NCI-H69 (cell line): ENCODE measurements around the gene BCOR.
A peak's percentile ranks its signal among the peaks of the same experiment; 100 is the strongest.

ENCODE experiments used
- DNase-seq: peaks from one replicate; lab custom pipeline; 2025; lab: John Stamatoyannopoulos, UW

The BCOR gene

GRCh38 chrX:40097504-40098263 is at the start of gene BCOR:
BCOR (minus strand) TSS chrX:40097958; CDS start chrX:40077929, 20,029 bp downstream.
- DNase-seq: peak; percentile 91

- DNase-seq: no peak
Measured at GRCh38 chrX:40147126-40147952, 49.6 kb upstream of the BCOR start.

DNA sequence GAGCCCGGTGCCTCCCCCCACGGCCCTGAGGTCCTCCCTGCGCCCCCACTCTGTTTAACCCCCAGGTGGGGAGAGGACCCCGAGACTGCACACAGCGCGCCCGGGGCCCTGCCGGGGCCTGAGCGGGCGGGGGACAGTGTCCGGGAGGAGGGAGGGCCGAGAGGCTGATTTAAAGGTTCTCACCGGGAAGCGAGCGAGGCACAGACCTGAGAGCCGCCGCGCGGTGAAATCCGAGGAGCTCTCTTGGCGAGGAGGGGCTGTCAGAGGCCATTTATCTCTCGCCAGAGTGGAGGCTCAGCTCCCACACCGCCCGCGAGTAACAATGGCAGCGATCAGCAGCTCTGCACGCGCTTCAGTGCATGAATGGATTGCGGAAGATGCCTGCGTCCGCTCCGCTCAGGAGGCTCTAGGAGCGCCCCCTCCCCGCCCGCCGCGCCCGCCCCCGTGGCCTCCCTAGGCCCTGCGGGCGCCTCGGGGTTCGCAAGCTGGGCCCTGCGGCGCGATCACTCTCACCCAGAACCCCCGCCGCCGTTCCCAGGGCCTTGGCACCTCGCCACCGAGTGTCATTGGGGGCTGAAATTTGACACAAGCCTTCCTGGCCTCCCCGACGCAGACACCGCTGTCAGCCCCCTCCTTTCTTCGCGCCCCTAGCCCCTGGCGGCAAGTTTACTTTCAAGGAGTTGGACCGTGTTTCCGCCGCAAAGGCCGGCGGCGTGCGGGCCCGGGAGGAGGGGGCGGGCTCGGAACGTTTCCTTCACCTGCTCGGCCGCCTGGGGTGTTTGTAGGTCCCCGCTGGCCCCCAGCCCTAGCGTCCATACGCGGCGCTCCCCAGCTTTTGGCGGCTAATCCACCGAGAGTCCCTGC is 48.7 kb upstream of the BCOR start:
- peak; percentile 75 for DNase-seq

- DNase-seq: peak; percentile 48
Measured at GRCh38 chrX:40145923-40146261, 48.1 kb upstream of the BCOR start.

GRCh38 chrX:40145001-40145922 is 47.5 kb upstream of the BCOR start:
- DNase-seq: peak; percentile 72

DNA sequence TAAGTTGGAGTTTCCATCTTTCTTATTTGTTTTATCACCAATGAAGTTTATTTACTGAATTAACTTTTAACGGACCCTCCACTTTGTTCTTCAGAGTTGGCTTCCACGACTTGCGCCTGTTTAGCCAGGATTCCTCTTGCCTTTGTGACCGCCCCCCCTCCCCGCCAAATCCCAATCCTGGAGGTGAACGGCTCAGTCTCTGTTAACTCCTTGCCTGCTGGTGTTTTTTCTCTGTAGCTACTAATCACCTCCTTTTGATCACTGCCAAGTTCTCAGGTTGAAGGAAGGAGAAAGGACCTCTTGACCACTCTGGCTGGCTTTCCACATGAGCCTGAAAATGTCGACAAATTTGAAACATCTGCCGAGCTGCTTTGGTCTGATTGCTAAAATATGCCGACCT is 46.8 kb upstream of the BCOR start:
- DNase-seq: no peak

DNA sequence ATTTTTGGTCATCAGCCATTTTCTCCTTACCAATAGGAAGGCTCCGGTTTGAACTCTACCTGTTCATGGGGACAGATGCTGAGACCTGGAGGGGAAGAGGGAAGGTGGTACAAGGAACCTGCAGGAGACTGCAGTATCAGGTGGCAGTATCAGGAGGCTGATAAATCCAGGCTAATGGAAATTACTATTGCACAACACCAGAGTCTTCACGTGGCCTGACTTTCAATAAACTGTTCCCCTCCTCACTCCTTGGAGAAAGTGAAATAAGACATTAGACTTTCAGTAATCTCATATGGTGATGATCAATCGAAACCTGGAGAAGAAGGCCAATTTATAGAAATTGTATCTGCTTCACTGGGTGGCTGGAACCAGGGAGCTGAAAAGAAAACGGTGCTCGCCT is 46.2 kb upstream of the BCOR start:
- no peak for DNase-seq

GRCh38 chrX:40143001-40143400 is 45.2 kb upstream of the BCOR start:
- no peak for DNase-seq

DNA sequence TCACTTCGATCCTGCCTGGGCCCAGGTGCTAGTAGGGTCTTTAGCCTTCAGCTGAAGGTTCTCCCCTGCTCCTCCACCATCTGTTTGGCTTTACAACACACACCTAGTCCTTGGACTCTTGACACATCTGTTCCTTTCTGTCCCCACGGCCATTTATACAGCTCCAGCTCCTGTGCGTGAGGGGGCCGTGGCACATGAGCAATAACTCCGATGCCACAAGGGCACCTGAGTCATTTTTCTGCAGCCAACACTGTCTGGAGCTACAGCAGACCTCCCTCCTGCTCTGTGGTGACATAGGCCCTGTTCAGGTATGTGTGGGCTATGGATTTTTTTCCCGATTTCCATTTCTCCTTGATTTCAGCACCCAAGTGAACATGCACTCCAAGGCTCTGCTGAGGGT is 44.7 kb upstream of the BCOR start:
- DNase-seq: no peak

- DNase-seq: no peak
Measured at GRCh38 chrX:40140706-40141499, 43.1 kb upstream of the BCOR start.

- DNase-seq: no peak
Measured at GRCh38 chrX:40132751-40133150, 35.0 kb upstream of the BCOR start.

DNA sequence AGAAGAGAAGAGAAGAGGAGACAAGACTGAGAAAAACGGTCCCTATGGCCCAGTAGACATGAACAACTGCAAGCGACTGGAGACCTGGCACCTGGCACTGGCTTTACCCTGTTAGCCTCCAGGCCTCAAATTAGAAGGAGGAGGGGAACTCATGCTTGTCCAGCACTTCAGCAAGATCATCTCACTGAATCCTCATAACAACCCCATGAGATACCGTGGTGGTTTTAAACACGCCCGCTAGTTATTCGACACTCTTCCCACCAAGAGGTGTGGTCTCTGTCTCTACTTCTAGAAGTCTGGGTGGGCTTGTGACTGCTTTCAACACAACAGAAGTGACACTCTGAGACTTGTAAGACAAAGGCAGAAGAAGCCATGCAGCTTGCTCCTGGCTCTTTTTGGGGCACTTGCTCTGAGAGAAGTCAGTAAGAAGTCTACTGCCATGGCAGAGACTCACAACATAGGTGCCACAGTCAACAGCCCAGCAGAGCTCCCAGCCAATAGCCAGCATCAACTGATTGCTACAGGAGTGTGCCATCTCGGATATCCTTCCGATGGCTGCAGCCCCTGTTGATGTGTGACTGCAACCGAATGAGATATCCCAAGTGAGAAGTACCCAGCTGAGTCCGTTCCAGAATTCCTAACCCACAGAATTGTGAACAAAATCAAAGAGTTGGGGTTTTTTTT is 34.0 kb upstream of the BCOR start:
- no peak for DNase-seq

DNA sequence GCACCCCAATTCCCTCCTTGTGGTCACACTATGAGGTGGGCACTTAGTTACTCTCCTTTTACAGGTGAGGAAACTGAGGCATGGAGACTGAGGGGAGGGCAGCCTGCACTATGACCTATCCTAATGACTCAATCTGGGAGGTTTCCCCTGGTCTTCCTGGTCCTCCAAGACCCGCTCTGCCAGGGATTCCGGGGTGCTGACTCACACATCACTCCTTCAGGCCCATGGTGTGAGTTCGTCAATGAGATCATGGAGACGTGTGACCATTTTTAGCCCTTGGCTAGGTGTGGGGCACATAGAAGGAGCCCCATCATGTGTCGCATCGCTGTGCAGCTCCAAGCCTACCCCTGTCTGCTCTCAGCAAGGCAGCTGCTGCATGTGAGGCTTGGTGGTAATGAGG is 32.4 kb upstream of the BCOR start:
- no peak for DNase-seq

DNA sequence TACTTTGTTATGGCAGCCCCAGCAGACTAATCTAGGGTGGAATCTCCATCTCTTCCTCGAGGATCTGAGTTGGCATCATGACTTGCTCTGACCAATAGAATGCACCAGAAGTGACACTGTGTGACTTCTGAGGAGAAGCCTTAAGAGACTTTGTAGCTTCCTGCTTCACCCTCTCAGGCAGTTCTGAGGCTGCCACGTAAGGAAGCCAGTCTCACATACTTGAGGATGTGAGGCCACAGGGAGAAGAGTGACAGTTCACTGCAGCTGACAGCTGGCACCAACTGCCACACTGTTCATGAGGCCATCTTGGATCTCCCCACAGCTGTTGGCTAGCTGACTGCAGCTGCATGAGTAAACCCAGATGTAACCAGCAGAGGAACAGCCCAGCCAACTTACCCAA is 29.3 kb upstream of the BCOR start:
- no peak for DNase-seq

GRCh38 chrX:40122487-40122886 is 24.7 kb upstream of the BCOR start:
- DNase-seq: no peak

GRCh38 chrX:40121618-40122017 is 23.9 kb upstream of the BCOR start:
- no peak for DNase-seq

- peak; percentile 76 for DNase-seq
Measured at GRCh38 chrX:40120838-40121580, 23.3 kb upstream of the BCOR start.

- no peak for DNase-seq
Measured at GRCh38 chrX:40117715-40118285, 20.0 kb upstream of the BCOR start.

- DNase-seq: no peak
Measured at GRCh38 chrX:40116925-40117324, 19.2 kb upstream of the BCOR start.
